Mucosa of descending colon (tissue), 3 donors: ENCODE results near the gene SLC36A2. TPM values are rescaled to one million over a fixed set of nuclear protein-coding genes. Genes with fewer than 3 reads are reported as not detected.

ENCODE experiments used
- ATAC-seq: fragments of 200-7000 bp; cut with Tn5 transposase; one replicate; pipeline ENCODE4 v1.9.1; 2020; ENCODE audit warnings: mild to moderate bottlenecking, moderate library complexity
- DNase-seq, 3 donors: peaks; one replicate each; pipeline ENCODE4 v3.0.0-alpha.2; 2020
- H3K36me3 ChIP-seq: fragments of 200-600 bp; one replicate; pipeline ENCODE4 v1.8.0; 2021; ENCODE audit warnings: low read depth, mild to moderate bottlenecking
- H3K4me1 ChIP-seq: fragments of 200-600 bp; one replicate; pipeline ENCODE4 v1.8.0; 2021; ENCODE audit warnings: low read depth, mild to moderate bottlenecking
- H3K4me3 ChIP-seq: fragments of 200-600 bp; one replicate; pipeline ENCODE4 v1.8.0; 2021; ENCODE audit warnings: mild to moderate bottlenecking
- H3K9me3 ChIP-seq: fragments of 200-600 bp; one replicate; pipeline ENCODE4 v1.8.0; 2021; ENCODE audit warnings: mild to moderate bottlenecking
- intact Hi-C, 2 donors: fragments of 100-400 bp; cut with DNase I in 1 of 2; cut with micrococcal nuclease in 1 of 2; formaldehyde crosslinking; loops; one replicate each; pipeline versions ENCODE4 v1.11.0 to v1.11.1; 2022; cut with DNase I, micrococcal nuclease
- total RNA-seq, 3 donors: library from RNA; stranded (reverse); fragmentation: NEBNext Ultra II Directional in 2 of 3; extraction: Animal tissue kit (Norgen Biotek cat#: 25700) in 2 of 3; gene quantifications; one replicate each; pipeline versions ENCODE4 v1.2.1 to v1.2.4, GENCODE V29; 2021 to 2023
- TF ChIP-seq, protein P1 (sequence below): fragments of 200-600 bp; IDR thresholded peaks from one replicate; pipeline ENCODE4 v1.8.0; 2022; ENCODE audit warnings: antibody characterized with exemption, mild to moderate bottlenecking
- donor health status: DM: no; HTN: no; CAD: no; lungs with moderate emphysema.
- donor health status: DM: no; HTN: no; CAD: no.
- donor health status: DM: no; HTN: yes; CAD: no.

Gene SLC36A2
- total RNA-seq, 3 donors from 2014 or later: not detected

DNA sequence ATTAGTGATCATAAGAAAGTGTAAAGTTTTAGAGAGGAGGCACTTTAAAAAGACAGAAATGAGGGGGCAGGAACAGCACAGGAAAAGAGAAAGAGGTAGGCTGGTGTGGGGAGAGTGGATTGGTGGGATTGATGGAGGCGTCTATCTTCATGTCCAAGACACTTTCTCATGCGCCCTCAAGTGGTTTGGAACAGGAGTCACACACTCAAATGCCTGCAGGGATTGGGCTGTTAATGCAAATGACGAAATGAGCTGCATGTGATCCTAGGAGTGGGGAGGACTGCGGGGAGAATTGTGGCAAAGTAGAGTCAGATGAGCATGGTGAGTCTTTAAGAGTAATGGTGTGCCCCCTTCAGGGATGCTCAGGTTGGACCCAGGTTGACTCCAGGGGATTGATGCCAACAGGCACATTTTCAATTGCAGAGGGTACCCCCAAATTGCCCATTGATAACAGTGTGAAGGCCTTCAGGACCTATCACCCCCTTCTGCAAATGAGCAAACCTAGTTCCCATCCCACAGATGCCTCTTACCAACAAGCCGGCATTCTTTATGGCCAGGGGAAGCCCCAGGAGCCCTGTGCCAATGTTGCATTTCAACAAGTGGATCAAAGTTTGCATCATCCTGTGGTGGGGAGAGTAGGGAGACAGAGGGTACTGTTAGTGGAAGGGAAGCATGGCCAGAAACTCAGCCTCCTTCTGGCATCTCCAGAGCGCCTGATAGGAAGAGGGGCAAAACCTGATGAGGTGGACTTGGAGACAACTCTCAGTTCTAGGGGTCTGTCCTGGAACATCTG, 49.1 kb downstream of the SLC36A2 start:
- DNase-seq (peak in 1 of 3 donors; percentile 11), ATAC-seq (peak; percentile 54)

GRCh38 chr5:151296974-151297373, 50.4 kb downstream of the SLC36A2 start:
- DNase-seq (no peak), ATAC-seq (no peak)
- intact Hi-C loops: no loop called here
- H3K4me3 ChIP-seq: no peak overlapping the region
- no peaks in the 10 kb centered on the region for H3K9me3 ChIP-seq
- TF ChIP-seq, protein P1, sequence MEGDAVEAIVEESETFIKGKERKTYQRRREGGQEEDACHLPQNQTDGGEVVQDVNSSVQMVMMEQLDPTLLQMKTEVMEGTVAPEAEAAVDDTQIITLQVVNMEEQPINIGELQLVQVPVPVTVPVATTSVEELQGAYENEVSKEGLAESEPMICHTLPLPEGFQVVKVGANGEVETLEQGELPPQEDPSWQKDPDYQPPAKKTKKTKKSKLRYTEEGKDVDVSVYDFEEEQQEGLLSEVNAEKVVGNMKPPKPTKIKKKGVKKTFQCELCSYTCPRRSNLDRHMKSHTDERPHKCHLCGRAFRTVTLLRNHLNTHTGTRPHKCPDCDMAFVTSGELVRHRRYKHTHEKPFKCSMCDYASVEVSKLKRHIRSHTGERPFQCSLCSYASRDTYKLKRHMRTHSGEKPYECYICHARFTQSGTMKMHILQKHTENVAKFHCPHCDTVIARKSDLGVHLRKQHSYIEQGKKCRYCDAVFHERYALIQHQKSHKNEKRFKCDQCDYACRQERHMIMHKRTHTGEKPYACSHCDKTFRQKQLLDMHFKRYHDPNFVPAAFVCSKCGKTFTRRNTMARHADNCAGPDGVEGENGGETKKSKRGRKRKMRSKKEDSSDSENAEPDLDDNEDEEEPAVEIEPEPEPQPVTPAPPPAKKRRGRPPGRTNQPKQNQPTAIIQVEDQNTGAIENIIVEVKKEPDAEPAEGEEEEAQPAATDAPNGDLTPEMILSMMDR: no peak
- H3K36me3 ChIP-seq: no peaks in the 10 kb centered on the region
- no peaks in the 10 kb centered on the region for H3K4me1 ChIP-seq

More for the DNA sequence above, 49.1 kb downstream of the SLC36A2 start:
- Histone ChIP-seq H3K4me1 (no peaks in the 10 kb centered on the region), H3K4me3 (no peak overlapping the region), H3K36me3 (no peaks in the 10 kb centered on the region), H3K9me3 (no peaks in the 10 kb centered on the region)
- intact Hi-C loops: no loop called here
- TF ChIP-seq, protein P1: no peak

GRCh38 chr5:151296478-151296830, 50.9 kb downstream of the SLC36A2 start:
- H3K36me3 ChIP-seq: no peaks in the 10 kb centered on the region
- ATAC-seq (no peak), DNase-seq (no peak)
- TF ChIP-seq, protein P1: no peak
- no peaks in the 10 kb centered on the region for H3K4me1 ChIP-seq
- intact Hi-C loops: no loop called here
- H3K9me3 ChIP-seq: no peaks in the 10 kb centered on the region
- H3K4me3 ChIP-seq: no peak overlapping the region

- H3K4me1 ChIP-seq: no peaks in the 10 kb centered on the region
- intact Hi-C loops: no loop called here
- no peak for DNase-seq
- H3K4me3 ChIP-seq: no peak overlapping the region
- no peak for ATAC-seq
- H3K36me3 ChIP-seq: no peaks in the 10 kb centered on the region
- H3K9me3 ChIP-seq: no peaks in the 10 kb centered on the region
- TF ChIP-seq, protein P1: no peak
Measured at GRCh38 chr5:151295791-151296477, 51.4 kb downstream of the SLC36A2 start.

DNA sequence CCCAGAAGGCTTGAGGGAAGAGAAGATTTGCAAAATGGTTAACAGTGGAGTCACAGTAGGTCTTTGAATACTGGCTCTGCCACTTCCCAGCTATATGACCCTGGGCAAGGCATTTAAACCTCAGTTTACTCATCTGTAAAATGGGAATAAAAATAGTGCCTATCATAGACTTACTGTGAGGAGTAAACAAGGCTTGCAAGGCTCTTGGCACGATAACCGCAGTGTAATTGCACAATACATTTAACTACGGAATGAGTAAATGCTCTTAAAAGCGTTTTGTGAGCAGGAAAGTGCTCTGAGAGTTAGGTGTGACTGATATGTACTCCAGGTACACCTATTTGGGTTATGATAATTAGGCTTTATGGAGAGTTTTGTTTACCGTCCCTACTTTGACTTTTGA, 52.2 kb downstream of the SLC36A2 start:
- peak; percentile 58 for ATAC-seq
- intact Hi-C loops: no loop called here
- Histone ChIP-seq H3K9me3 (no peaks in the 10 kb centered on the region), H3K36me3 (no peaks in the 10 kb centered on the region), H3K4me3 (no peak overlapping the region), H3K4me1 (no peaks in the 10 kb centered on the region)
- TF ChIP-seq, protein P1: no peak
- no peak for DNase-seq
